Measurements from ENCODE around the gene AP1G2. TPM values are rescaled to one million over a fixed set of nuclear protein-coding genes. Genes with fewer than 3 reads are reported as not detected.

The AP1G2 gene
- total and polyA plus RNA-seq, 2 of the 13 experiments (the other 11 are each of a cell fraction or from before 2014, with no cell fraction given): 96.9 to 611 TPM

GRCh38 chr14:23564876-23565275, 2.7 kb downstream of the AP1G2 start:
- H3K79me2 ChIP-seq (ENCODE audit: insufficient read depth, low read length): peaks cover 7% of the 10 kb centered on the region

More at GRCh38 chr14:23564876-23565275, 2.7 kb downstream of the AP1G2 start:
- intact Hi-C loops (cut with micrococcal nuclease; ENCODE audit: unreplicated experiment): loop anchor here (5.0 kb wide), 1 partner anchor 347 kb away; no protein-coding TSS in a partner anchor
- ChIA-PET POLR2A (interaction anchor here (1.4 to 1.5 kb wide), 2 partner anchors 9 to 11 kb away, joined by 3 read pairs; no protein-coding TSS in a partner anchor), CTCF (ENCODE audit: low intra/inter-chr PET ratio, low total read pairs) (interaction anchor here (10.9 kb wide), 1 partner anchor 84 kb away, joined by 275 read pairs; no protein-coding TSS in a partner anchor)
- Histone ChIP-seq H3K9ac (ENCODE audit: insufficient read depth, low read depth, low read length) (no peak overlapping the region), H3K4me2 (ENCODE audit: low read depth, low read length) (no peak overlapping the region), H3K4me1 (ENCODE audit: insufficient read depth, low read length) (peaks cover 36% of the 10 kb centered on the region), H2AFZ (ENCODE audit: low read length) (no peak overlapping the region), H3K36me3 (replicated peaks in 1 of 2; ENCODE audit: control insufficient read depth in 1 of 2, insufficient read depth in 2 of 2, low read length in 2 of 2) (peaks cover 41 to 62% of the 10 kb centered on the region in 2 experiments), H4K20me1 (ENCODE audit: insufficient read depth, low read length) (peaks cover 13% of the 10 kb centered on the region; the same call in 1 of the 2 replicates), H3K4me3 (replicated peaks in 1 of 3; ENCODE audit: insufficient read depth in 1 of 3, low read depth in 2 of 3, low read length in 3 of 3) (no peak overlapping the region), H3K27me3 (ENCODE audit: control insufficient read depth in 1 of 2, insufficient read depth in 2 of 2, low read length in 2 of 2) (no peaks in the 10 kb centered on the region; a peak in 1 of 5 replicates), H3K9me3 (ENCODE audit: low read length) (no peaks in the 10 kb centered on the region), H3K27ac (ENCODE audit: extremely low read length, insufficient read depth, low read length) (no peak overlapping the region)
- no peak for FAIRE-seq
- TF ChIP-seq RBFOX2 (IDR thresholded peaks at IDR 0.05; ENCODE audit: low read depth, low read length): peak; percentile 27; the same call in 1 of the 2 replicates
- 0 out of 2 replicates have a peak, but pooled peaks have one; percentile 10 for TF ChIP-seq ZNF616 (CRISPR knock-in tag; IDR thresholded peaks at IDR 0.05; ENCODE audit: low read depth)
- no peak for TF ChIP-seq RBAK (CRISPR knock-in tag; IDR thresholded peaks at IDR 0.05)
- 0 out of 2 replicates have a peak, but pooled peaks have one; percentile 1 for TF ChIP-seq DNMT1 (CRISPR knock-in tag; IDR thresholded peaks at IDR 0.05)
- TF ChIP-seq PRDM10 (CRISPR knock-in tag; IDR thresholded peaks at IDR 0.05; ENCODE audit: low read depth): no peak
- 0 out of 2 replicates have a peak, but pooled peaks have one; percentile 1 for TF ChIP-seq ZNF770 (CRISPR knock-in tag; IDR thresholded peaks at IDR 0.05)
- TF ChIP-seq, protein P1, sequence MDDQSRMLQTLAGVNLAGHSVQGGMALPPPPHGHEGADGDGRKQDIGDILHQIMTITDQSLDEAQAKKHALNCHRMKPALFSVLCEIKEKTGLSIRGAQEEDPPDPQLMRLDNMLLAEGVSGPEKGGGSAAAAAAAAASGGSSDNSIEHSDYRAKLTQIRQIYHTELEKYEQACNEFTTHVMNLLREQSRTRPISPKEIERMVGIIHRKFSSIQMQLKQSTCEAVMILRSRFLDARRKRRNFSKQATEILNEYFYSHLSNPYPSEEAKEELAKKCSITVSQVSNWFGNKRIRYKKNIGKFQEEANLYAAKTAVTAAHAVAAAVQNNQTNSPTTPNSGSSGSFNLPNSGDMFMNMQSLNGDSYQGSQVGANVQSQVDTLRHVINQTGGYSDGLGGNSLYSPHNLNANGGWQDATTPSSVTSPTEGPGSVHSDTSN (CRISPR knock-in tag; IDR thresholded peaks at IDR 0.05; ENCODE audit: borderline replicate concordance): no peak
- TF ChIP-seq TBX3 (IDR thresholded peaks at IDR 0.05; ENCODE audit: borderline replicate concordance): no peak
- TF ChIP-seq ZNF558 (CRISPR knock-in tag; IDR thresholded peaks at IDR 0.05; ENCODE audit: borderline replicate concordance): 0 out of 2 replicates have a peak, but pooled peaks have one; percentile 26
- TF ChIP-seq ZNF274 (CRISPR knock-in tag; IDR thresholded peaks at IDR 0.05): 0 out of 2 replicates have a peak, but pooled peaks have one; percentile 8
- peak; percentile 80; the same call in 1 of the 2 replicates for TF ChIP-seq SSRP1 (CRISPR knock-in tag; IDR thresholded peaks at IDR 0.05)
- 0 out of 2 replicates have a peak, but pooled peaks have one; percentile 19 for TF ChIP-seq EEA1 (CRISPR knock-in tag; IDR thresholded peaks at IDR 0.05; ENCODE audit: borderline replicate concordance)
- BruUV-seq (replicated peaks): no TSS peak
- in situ Hi-C loops (cut with HindIII; ENCODE audit: extremely low pct_ligation_motif_present, low pct_unique_long_range_greater_than_20kb): no loop called here
- 96% methylated on average over 7 of the region's 7 CpGs for WGBS (ENCODE audit: low lambda C conversion rate)
- no peak for ATAC-seq
- no peak for DNase-seq (ENCODE audit: low spot score)
